Mesothelial cell of epicardium (in vitro differentiated cells): ENCODE results near the gene YWHAE. TPM values are rescaled to one million over a fixed set of nuclear protein-coding genes. Genes with fewer than 3 reads are reported as not detected.

ENCODE experiments used
- DNase-seq, 2 experiments: peaks; one replicate each; pipeline ENCODE4 v3.0.0; 2021; ENCODE audit warnings: low spot score in 2 of 2; ENCODE audit not compliant: unreplicated experiment in 2 of 2
- H3K27ac Mint-ChIP-seq: 2 replicates; pipeline ENCODE4 v1.8.0; 2021; ENCODE audit warnings: mixed read lengths
- H3K27me3 Mint-ChIP-seq: 2 replicates; pipeline ENCODE4 v1.8.0; 2021; ENCODE audit warnings: low read depth, mixed read lengths
- H3K36me3 Mint-ChIP-seq: 2 replicates; pipeline ENCODE4 v1.8.0; 2021; ENCODE audit warnings: mixed read lengths
- H3K4me1 Mint-ChIP-seq: 2 replicates; pipeline ENCODE4 v1.8.0; 2021; ENCODE audit warnings: mixed read lengths
- H3K4me3 Mint-ChIP-seq: 2 replicates; pipeline ENCODE4 v1.8.0; 2021; ENCODE audit warnings: mild to moderate bottlenecking, moderate library complexity, mixed read lengths
- H3K9me3 Mint-ChIP-seq: 2 replicates; pipeline ENCODE4 v1.8.0; 2021; ENCODE audit warnings: mixed read lengths
- total RNA-seq: library from RNA; stranded (reverse); gene quantifications from 3 replicates; pipeline ENCODE4 v1.2.1, GENCODE V29; 2021
- TF ChIP-seq, protein P1 (sequence below): fragments of 200-600 bp; sonication (generic); IDR thresholded peaks from one replicate; pipeline ENCODE4 v1.5.0; 2021; ENCODE audit warnings: antibody characterized with exemption; ENCODE audit not compliant: unreplicated experiment

Gene YWHAE
- total RNA-seq, 1 donor from 2014 or later, result 714 TPM

DNA sequence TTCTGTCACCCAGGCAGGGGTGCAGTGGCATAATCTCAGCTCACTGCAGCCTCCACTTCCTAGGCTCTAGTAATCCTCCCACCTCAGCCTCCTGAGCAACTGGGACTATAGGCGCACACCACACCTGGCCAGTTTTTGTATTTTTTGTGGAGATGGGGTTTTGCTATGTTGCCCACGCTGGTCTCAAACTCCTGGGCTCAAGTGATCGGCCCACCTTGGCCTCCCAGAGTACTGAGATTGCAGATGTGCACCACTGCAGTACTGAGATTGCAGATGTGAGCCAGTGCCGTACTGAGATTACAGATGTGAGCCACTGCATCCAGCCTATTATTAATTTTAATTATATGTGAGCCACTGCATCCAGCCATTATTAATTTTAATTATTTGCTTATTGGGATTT, 42.2 kb upstream of the YWHAE start:
- no peaks in the 10 kb centered on the region for H3K27me3 Mint-ChIP-seq
- H3K4me3 Mint-ChIP-seq, result no peak overlapping the region
- H3K4me1 Mint-ChIP-seq, result peaks cover 9% of the 10 kb centered on the region
- no peak for DNase-seq
- no peaks in the 10 kb centered on the region for H3K9me3 Mint-ChIP-seq
- TF ChIP-seq, protein P1, sequence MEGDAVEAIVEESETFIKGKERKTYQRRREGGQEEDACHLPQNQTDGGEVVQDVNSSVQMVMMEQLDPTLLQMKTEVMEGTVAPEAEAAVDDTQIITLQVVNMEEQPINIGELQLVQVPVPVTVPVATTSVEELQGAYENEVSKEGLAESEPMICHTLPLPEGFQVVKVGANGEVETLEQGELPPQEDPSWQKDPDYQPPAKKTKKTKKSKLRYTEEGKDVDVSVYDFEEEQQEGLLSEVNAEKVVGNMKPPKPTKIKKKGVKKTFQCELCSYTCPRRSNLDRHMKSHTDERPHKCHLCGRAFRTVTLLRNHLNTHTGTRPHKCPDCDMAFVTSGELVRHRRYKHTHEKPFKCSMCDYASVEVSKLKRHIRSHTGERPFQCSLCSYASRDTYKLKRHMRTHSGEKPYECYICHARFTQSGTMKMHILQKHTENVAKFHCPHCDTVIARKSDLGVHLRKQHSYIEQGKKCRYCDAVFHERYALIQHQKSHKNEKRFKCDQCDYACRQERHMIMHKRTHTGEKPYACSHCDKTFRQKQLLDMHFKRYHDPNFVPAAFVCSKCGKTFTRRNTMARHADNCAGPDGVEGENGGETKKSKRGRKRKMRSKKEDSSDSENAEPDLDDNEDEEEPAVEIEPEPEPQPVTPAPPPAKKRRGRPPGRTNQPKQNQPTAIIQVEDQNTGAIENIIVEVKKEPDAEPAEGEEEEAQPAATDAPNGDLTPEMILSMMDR, result no peak
- H3K36me3 Mint-ChIP-seq, result peaks cover 3% of the 10 kb centered on the region
- no peak overlapping the region for H3K27ac Mint-ChIP-seq

DNA sequence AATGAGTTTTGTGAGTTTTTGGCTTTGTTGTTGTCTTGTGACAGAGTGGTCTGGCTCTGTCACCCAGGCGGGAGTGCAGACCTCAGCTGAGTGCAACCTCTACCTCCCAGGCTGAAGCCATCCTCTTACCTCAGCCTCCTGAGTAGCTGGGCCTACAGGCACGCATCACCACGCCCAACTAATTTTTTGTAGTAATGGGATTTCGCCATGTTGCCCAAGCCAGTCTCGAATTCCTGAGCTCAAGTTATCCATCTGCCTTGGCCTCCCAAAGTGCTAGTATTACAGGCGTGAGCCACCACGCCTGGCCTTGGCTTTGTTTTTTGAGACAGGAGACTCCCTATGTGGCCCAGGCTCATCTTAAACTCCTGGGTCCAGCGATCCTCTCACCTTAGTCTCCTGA, 40.9 kb upstream of the YWHAE start:
- TF ChIP-seq, protein P1, result no peak
- H3K27ac Mint-ChIP-seq, result no peak overlapping the region
- H3K36me3 Mint-ChIP-seq, result peaks cover 2% of the 10 kb centered on the region
- no peak overlapping the region for H3K4me3 Mint-ChIP-seq
- DNase-seq, result no peak
- peaks cover 9% of the 10 kb centered on the region for H3K4me1 Mint-ChIP-seq
- H3K27me3 Mint-ChIP-seq, result no peaks in the 10 kb centered on the region
- H3K9me3 Mint-ChIP-seq, result no peaks in the 10 kb centered on the region

DNA sequence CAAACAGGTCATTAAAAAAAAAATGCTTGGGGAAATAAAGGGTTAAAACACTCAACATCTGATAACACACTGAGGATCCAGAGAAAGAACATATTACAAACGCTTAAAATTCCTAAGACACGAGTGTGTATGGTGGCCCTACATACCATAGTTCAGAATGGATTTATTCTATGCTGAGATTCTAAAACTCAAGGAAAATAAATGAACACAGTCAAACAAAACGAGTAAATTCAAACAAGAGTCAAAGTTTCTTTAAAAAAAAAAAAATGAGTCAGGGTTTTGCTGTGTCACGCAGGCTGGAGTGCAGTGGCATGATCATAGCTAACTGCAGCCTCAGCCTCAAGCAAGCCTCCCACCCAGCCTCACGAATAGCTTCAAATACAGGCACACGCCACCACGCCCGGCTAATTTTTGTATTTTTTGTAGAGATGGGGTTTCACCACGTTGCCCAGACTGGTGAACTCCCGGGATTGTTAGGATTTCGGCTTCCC, 38.6 kb upstream of the YWHAE start:
- Mint-ChIP-seq H3K4me3 (no peak overlapping the region), H3K9me3 (no peaks in the 10 kb centered on the region), H3K27me3 (no peaks in the 10 kb centered on the region), H3K4me1 (peaks cover 11% of the 10 kb centered on the region), H3K27ac (peak overlapping the region; percentile 91), H3K36me3 (peaks cover 4% of the 10 kb centered on the region)
- TF ChIP-seq, protein P1, result no peak
- no peak for DNase-seq

DNA sequence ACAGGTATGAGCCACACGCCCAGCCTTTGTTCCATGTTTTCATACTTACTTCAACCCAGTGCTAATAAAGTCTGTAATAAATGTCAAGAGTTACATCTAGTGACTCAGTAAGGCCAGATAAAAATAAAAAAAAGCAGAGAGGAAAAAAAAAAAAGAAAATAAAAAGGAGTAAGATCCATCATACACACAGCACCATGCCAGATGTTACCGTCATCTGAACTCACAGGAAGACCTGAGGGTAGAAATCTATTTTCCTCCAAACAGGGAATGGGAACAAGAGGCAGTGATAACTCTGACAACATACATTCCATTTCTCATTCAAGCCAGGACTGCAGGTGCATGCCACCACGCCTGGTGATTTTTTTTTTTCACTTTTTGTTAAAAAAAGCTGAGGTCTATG, 35.3 kb upstream of the YWHAE start:
- Mint-ChIP-seq H3K4me3 (no peak overlapping the region), H3K4me1 (peaks cover 11% of the 10 kb centered on the region), H3K9me3 (no peaks in the 10 kb centered on the region), H3K27ac (peak overlapping the region; percentile 20), H3K27me3 (no peaks in the 10 kb centered on the region), H3K36me3 (peaks cover 13% of the 10 kb centered on the region)
- TF ChIP-seq, protein P1, result no peak
- DNase-seq, result no peak

DNA sequence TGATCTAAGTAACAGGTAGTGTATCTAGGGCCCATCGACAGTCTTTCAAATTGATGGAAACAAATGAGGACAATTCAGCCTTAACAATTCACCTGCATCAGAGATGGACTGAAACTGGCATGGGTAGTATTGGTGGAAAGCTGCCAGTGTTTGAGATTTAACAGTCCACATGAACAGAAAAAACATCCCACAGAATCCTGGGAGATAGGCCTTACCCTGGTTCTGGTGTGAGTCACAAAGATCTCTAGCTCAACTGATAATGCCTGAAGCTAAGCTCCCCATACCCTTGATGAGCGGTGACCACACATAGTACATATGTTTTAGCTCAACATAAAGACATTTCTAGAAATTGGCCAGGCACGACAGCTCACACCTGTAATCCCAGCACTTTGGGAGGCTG, 34.1 kb upstream of the YWHAE start:
- TF ChIP-seq, protein P1, result no peak
- Mint-ChIP-seq H3K4me1 (peaks cover 11% of the 10 kb centered on the region), H3K9me3 (no peaks in the 10 kb centered on the region), H3K27me3 (no peaks in the 10 kb centered on the region), H3K27ac (no peak overlapping the region), H3K4me3 (no peak overlapping the region), H3K36me3 (peaks cover 17% of the 10 kb centered on the region)
- DNase-seq, result no peak

DNA sequence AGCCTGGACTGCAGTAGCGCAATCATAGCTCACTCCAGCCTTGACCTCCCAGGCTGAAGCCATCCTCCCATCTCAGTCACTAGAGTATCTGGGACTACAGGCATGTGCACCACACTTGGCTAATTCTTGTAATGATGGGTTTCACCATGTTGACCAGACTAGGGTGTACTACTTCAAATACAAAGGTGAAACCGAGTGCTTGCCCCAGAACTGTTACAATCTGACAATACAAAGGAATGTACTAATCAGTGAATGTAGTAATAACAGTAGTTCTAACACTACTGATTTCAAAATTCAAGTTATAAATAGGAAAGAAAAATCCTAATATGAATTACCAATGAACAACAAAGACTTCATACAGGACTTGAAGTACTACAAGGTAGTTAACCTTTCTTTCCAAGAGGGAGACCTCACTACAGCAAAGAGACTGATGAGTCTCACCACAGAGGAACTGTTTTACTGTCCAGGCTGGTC, 31.6 kb upstream of the YWHAE start:
- Mint-ChIP-seq H3K4me1 (peaks cover 2% of the 10 kb centered on the region), H3K27me3 (no peaks in the 10 kb centered on the region), H3K9me3 (no peaks in the 10 kb centered on the region), H3K4me3 (no peak overlapping the region), H3K27ac (peak overlapping the region; percentile 53), H3K36me3 (peaks cover 21% of the 10 kb centered on the region)
- TF ChIP-seq, protein P1, result no peak
- no peak for DNase-seq
